ENCODE results near the gene CCDC180.
"Not testable (repeated sequence)": the region's sequence is repeated elsewhere in the genome, so short reads cannot be mapped to it uniquely, and the experiment has no call there.

CCDC180 gene

DNA sequence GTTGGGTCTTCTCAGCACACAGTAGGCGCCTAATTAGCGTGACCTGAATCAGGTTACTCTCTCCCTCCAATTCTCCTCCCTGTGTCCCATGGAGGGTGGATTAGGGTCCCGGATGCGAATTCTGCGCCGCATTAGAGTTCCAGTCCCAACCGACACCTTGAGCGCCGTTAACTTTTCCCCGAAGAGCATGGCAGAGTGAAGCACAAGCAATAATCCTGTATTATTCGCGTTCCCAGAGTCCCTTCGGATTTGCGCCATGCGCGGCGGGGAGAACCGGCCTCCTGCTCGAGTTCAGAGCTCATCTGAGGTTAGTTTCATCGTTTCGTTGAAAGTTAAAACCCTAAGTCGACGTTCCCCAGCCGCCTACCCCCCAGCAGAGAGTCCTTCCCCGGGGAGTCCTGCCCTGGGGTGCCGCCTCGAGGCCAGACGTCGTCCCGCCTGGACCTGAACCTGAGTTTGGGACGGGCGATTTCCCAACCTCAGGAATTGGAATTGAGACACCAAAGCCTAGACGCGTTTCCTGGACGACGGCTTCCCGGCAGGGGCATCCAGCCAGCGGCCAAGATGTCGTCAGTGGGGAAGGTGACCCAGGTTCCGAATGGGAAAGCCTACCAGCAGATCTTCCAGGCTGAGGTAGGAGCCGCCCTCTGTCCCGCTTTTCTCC, at the start of gene CCDC180:
CCDC180 (plus strand) TSS at position 160 of the 664 bp plus-strand sequence; CDS start at position 565, 405 bp downstream.
- no peak for DNase-seq

DNA sequence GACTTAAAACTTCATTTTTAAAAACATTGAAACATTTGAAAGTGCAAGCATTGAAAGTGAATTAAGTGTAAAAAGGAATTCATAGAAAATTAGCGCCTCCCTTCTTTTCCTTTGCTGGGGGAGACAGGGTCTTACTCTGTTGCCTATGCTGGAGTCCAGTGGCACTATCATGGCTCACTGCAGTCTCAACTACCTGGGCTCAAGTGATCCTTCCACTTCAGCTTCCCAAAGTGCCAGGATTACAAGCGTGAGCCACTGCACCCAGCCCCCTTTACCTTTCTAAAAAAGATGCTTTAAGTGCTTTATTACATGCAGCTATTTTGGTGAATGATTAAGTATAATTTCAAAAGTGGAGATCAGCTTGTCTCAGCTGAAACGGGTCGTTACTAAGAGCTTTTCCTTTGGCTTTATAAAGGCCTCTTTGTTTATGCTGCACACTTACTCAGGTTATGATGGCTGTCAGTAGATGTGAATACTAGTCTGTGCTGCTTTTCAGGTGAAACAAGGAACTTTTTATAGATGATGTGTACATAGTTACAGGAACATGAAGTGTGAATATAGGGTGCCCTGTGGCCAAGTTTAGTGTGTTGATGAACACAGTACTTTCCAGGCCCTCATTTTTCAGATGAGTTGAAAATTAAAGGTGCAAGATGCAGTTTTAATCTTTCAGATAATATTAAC, 47.5 kb upstream of the CCDC180 start:
- not testable (repeated sequence) for DNase-seq

DNA sequence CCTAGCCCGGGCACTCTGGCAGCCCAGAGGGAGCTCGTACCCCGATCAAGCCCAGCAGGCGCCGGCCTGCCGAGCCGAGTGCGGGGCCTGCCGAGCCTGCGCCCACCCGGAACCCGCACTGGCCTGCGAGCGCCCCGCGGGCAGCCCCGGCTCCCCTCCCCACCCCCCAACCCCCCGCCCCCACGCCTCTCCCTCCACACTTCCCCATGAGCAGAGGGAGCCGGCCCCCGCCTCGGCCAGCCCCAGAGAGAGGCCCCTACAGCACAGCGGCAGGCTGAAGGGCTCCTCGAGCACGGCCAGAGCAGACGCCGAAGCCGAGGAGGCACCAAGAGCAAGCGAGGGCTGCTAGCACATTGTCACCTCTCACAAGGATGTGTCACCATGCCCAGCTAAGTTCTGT, 36.2 kb upstream of the CCDC180 start:
- peak; percentile 68 for DNase-seq

DNA sequence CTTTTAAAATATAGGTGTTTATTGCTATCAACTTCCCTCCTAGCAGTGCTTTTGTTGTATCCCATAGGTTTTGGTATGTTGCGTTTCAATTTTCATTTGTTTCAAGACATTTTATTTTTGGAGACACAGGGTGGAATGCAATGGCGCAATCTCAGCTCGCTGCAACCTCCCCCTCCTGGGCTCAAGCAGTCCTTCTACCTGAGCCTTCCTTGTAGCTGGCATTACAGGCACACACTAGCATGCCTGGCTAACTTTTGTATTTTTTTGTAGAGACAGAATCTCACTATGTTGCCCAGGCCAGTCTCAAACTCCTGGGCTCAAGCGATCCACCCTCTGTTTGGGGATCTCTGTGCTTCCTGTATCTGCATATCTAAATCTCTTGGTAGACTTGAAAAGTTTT, 35.4 kb upstream of the CCDC180 start:
- DNase-seq = no peak

DNA sequence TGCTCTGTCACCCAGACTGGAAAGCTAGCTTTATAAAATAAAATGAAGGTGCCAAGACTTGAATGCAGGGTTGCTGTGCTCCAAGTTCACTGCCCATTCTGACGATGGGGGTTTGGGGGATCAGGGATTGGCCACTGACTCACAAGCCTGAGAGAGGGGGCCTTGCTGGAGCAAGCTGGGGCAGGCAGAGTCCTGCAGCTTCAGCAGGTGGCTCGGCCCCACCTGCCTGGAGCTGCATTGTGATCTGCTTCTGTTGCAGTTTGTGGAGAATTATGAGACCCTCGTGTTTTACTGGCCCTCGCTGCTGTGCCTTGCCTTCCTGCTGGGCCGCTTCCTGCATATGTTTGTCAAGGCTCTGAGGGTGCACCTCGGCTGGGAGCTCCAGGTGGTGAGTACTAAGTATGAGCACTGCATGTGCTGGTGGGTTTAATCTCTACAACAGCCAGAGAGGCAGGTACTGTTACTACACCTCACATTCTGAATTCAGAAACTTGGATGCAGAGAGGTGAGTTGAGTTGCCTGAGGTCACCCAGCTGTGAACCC, 31.1 kb upstream of the CCDC180 start:
- no peak for DNase-seq

DNA sequence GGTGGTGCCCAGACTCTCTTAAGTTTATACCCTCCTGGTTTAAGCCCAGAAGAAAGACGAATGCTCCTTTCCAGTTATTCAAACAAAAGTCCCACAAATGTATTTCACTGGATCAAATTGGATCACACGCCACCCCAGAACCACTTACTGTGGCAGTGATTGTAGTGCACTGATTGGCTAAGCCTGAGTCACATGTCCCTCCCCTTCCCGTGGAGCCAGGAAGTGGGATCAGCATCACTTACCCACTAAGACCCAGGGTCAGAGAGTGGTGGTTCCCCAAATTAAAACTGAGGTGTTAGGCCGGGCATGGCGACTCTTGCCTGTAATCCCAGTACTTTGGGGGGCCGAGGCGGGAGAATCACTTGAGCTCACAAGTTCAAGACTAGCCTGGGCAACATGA, 29.5 kb upstream of the CCDC180 start:
- DNase-seq = no peak

DNA sequence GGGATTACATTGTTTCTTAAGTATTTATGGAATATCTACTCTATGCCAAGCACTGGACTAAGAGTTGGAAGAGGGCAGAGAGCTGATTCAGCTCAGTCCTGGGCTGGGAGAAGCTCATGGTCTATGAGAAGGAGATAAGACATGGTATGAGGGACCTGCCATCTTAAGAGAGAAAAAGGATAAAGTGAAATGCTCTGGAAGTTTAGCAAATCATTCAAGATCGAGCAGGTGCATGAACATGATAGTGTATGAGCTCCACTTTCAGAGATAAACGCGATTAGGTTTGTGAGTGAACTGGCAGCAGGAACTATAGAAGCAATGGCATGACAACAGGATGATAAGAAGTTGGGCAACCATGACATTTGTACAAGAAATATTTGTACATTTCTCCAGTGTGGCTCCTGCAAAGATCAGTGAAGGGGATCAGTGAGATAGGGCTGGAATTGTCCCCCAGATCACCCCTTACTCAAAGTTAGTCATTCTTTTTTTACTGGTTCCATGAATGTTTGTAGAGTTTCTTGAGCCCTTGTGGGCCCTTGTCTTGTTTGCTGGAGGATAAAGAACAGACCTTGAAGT, 26.6 kb upstream of the CCDC180 start:
- no peak for DNase-seq

DNA sequence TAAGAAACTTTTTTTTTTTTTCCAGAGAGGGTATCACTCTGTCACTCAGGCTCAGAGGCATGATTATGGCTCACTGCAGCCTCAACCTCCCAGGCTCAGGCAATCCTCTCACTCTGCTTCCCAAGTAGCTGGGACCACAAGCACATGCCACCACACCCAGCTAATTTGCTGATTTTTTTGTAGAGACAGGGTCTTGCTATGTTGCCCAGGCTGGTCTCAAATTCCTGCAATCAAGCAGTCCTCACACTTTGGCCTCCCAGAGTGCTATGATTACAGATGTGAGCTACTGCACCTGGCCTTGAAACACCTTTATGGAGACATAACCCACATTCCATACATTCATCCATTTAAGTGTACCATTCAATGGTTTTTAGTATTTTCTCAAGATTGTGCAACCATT, 23.7 kb upstream of the CCDC180 start:
- DNase-seq = no peak

DNA sequence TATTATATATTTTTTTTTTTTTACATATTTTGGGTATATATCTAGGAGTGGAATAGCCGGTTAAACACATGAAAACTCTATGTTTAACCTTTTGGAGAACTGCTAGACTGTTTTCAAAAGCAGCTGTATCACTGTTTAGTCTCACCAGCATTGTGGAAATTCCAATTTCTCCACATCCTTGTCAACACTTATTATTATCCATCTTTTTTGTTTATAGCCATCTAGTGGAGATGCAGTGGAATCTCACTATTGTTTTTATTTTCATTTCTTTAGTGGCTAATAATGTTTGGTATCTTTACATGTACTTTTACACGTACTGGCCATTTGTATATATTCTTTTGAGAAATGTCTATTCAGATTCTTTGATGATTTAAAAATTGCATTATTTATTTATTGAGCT, 22.7 kb upstream of the CCDC180 start:
- DNase-seq = no peak

DNA sequence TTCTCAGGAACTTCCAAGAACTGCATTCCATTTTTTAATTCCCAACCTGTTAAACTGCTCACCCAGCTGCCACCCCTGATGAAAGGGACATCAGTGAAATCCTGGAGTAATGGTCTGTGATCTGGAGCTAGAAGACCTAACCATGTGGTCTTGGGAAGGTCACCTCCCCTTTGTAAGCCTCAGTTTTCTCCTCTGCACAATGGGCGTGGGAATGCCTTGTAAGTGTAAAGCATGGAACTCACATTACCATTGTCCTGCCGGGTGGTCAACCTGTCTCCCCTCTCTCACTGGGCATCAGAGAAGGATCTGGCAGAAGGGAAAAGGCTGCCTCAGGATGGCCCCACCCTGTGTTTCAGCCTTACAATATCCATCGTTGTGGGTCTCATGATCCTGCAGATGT, 15.3 kb upstream of the CCDC180 start:
- no peak for DNase-seq

DNA sequence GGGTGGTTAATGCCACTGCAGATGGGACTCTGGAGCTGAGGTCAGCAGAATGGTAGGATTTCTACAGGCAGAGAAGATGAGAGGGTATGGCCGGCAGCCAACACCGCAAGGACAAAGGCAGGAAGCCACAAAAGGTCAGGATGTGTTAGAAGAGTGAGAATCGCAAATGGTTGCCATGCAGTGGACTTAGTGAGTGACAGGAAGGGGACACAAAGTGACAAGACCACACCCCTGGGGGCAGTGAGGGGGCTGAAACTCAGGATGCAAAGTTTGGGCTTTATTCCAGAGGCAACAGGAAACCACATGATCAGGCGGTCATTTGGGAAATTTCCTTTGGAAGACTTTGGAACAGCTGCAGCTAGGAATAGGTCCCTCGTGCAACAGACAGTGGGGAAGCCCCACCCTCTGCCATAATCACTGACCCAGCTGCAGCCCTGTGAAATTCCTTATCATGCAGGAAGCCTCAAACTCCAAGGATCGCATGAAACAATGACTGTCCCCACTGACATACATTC, 14.2 kb upstream of the CCDC180 start:
- DNase-seq = peak; percentile 41

DNA sequence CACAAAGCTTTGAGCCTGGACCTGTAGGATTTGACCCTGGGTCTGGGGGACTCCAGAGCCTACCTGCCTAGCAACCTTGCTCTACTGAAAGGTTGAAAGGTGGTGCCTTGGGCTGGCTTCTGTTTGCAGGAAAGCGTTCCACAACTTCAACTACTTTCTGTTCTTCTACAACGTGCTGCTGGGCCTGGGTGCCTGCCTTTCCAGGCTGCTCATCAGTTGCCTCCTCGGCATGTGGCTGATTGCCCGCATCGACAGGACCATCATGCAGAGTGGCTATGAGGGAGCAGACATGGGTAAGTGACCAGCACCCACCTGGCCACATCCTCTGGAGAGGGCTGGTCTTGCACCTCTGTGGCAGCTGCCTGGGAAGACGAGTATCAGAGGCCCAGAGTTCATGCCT, 13.6 kb upstream of the CCDC180 start:
- peak; percentile 45 for DNase-seq

DNA sequence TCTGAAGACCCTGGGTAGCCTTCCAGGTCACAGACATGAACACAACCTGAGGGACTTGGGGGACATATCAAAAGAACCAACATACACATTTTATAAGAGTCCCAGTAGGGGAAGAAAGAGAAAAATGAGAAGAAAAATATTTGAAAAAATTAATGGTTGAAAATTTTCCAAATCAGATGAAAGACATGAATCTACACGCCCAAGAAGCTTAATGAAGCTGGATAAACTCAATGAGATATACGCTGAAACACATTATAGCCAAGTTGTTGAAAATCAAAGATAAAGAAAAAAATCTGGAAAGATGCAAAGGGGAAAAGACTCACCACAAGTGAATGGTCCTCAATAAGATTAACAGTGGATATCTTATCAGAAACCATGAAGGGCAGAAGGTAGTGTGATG, 9.6 kb upstream of the CCDC180 start:
- DNase-seq = no peak

DNA sequence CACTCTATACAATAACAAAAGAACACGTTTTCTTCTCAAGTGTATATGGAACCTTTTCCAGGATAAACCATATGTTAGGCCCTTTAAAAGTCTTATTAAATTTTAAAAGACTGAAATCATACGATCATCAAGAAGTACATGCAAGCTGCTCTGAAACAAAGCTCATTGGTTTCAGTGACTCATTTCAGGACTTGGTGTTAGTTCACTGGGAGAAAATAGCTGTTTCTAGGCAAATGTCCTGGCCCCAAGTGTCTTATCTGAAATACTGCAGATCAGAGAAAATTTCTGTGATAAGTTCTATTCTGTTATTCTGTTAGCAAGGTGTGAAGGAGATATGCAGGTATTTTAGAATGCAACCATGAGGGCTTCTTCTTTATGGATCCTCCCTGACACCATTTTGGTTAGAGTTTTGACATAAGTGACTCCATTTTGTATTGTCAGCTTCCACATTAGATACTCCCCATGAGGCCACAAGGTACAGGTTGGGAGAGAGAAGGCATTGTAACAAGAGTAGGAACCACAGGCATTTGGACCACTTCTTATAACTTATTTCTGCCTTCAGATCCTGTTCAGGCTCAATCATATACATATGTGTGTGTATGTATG, 7.5 kb upstream of the CCDC180 start:
- no peak for DNase-seq

DNA sequence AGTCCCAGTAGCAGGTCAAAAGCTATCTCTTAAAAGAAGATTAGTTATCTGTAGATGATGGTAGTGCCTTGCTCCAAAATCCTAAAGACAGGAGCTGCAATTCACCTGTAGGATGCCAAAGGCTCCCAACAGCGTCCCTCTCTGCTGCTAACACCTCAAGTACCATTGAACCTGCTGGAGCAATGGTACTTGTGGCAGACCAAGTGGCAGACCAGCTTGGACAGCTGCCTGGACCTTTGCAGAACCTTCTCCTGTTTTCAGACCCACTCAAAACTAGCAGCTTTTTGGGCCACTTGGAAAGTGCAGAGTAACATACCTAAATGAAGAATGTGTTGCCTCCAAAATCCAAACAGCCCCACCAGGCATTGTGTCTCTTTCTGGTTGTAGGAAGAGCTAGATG, 6.9 kb upstream of the CCDC180 start:
- peak; percentile 21 for DNase-seq

DNA sequence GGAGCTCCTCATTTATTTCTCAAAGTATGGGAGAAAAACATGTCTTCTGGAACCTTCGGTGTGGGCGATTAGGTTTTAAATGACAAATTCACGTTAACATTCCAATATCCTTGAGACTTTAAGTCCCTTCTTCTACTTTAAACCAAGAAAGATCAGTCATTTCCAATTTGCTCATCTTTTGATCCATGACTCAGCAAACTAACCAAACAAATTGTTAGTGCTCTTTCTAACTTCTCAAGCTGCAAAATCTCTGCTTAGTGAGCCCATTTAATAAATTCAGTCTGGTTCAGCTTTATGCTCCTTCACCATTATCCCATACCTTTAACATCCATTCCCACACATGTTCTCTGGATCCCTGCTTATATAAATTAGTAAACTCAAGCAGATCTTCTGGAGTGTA, 5.5 kb upstream of the CCDC180 start:
- no peak for DNase-seq

DNA sequence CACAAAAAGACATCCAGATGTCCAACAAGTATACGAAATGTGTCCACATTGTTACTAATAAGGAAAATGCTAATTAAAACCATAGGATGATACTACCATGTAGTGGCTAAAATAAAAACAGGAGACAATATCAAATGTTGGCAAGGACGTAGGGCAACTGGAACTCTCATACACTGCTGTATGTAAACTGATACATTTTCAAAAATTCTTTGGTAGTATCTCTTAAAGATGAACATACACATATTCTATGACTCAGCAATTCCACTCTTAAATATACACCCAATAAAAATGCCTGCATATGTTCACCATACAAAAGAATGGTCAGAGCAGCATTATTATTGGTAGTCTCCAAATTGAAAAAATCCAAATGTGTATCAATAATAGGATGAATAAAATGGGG, 2.9 kb upstream of the CCDC180 start:
- no peak for DNase-seq

DNA sequence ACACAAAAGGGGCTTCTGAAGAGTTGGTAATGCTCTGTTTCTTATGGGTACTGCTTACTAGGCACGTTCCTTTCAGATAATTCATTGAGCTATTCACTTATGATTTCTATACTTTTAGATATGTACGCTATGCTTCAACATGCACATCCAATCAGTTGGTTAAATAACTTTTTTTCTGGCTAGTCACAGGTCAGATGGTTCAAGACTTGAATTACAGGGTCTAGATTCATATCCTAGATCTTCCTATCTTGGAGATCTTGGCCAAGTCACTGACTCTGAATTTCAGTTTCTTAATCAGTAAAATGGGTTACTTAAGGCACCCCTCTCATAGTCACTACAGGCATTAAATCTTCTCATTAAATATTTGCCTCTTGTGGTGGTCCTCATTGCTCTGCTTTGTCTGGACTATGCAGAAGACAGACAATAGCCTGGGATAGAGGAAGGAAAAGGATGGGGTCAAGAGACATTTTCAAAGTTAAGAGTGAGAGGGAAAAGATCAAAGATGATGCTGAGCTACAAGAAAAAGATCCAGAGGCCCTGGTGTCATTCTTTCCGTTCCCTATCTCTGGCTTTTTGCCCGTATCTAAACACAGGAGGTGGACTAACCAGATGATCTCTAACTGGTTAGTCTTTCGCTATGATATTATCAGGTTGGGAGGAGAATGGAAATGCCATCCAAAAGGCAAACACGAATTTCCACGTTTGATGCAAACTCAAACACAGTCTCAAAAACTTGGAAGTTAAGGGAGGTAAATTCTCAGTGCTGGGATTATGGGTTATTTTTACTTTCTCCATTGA, 1.8 kb upstream of the CCDC180 start:
- DNase-seq = no peak

DNA sequence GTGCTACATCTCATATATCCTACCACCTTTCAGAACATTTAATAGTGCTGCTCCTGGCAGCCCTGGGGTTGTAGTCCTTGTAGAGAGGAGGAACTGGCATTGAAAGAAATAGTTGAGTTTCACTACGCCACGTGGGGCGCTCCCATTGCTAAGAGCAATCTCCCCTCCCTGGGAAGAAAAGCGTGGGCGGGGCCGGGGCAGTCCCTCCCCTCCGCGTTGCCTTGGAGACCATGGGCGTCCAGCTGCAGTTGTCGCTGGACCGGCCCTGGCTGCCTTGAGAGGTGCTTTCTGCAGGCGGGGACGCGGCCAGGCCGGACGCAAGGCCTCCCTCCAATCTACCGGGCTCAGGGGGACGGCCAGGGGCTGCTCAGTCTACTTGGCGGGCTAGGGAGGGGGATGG, 368 bp upstream of the CCDC180 start:
- DNase-seq = peak; percentile 93

DNA sequence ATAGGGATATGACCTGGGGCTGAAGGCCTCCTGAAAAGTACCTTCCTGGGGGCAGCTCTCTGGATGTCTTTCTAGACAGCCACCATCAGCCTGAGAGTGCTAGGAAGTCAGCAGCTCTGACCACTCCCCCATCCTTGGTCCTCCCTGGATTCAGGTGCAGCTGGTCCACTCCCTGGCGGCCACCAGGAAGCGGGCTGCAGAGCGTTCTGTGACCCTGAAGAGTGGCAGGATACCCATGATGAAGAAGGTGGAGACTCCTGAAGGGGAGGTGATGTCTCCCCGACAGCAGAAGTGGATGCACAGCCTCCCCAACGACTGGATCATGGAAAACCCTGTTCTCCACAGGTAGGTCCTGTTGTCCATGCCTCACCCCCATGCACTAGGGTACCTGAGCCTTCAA, 1.8 kb downstream of the CCDC180 start:
- no peak for DNase-seq

DNA sequence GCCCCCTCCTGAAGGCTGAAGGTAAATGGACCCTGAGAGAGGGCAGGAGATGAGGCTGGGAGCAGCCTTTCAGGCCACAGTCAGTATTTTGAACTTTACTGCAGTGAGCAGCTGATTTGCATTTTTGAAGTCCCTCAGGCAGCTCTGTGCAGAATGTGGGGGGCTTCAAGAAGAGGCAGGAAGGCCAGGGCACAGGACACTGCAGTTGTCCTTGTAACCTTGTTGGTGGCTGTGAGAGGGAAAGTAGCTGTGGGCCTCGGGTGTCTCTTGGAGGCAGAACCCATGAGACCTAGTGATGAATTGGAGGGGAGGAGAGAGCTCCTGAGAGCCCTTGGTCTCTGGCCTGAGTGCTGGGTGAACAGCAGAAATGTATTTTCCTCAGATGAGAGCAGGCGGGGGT, 2.6 kb downstream of the CCDC180 start:
- no peak for DNase-seq

DNA sequence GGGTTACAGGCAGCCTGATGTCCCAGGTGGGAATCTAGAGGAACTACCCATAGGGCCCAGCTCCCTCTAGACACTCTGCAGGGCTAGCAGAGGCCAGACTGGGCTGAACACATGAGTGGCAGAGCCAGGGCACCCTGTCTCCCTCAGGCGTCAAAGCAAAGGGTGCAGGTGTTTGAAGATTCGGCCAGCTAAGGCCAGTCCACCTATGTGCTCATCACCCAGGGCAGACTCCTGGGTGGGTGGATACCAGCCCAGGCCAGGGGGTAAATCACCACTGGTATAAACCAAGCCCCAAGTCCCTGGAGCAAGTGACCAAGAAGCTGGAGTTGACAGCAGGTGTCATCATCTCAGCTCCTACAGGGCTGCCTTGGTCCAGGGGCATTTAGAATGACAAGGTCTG, 3.4 kb downstream of the CCDC180 start:
- DNase-seq = no peak
